Panc1 (cell line): ENCODE measurements around the gene STK17B. TPM values are rescaled to one million over a fixed set of nuclear protein-coding genes. Genes with fewer than 3 reads are reported as not detected.

Experiments
- ATAC-seq: fragments of 200-7000 bp; cut with Tn5 transposase; 2 replicates; pipeline ENCODE4 v1.9.1; 2020; ENCODE audit warnings: mild to moderate bottlenecking, moderate library complexity
- BruUV-seq: library from RNA; stranded (reverse); fragments of 400-500 nt; replicated peaks from 2 replicates; lab custom pipeline; 2021; lab: Mats Ljungman, UMichigan
- CTCF ChIA-PET: fragments of 300-600 bp; sonication (Branson Sonifier 250); formaldehyde crosslinking; loops from one replicate; lab custom pipeline; 2022; ENCODE audit warnings: antibody characterized with exemption; lab: Charles Lee
- POLR2A ChIA-PET: fragments of 300-600 bp; sonication (Branson Sonifier 250); formaldehyde crosslinking; loops from one replicate; lab custom pipeline; 2022; ENCODE audit warnings: antibody characterized with exemption; lab: Charles Lee
- DNase-seq: peaks from one replicate; pipeline ENCODE4 v3.0.0-alpha.2; 2010; ENCODE audit warnings: low read depth, low spot score
- H3K27ac ChIP-seq: 2 replicates; pipeline ENCODE4 v1.5.1; 2011; ENCODE audit warnings: mild to moderate bottlenecking, low read length, inconsistent platforms
- H3K27me3 ChIP-seq: fragments of 200-500 bp; sonication (Bioruptor generic); 2 replicates; pipeline ENCODE4 v1.6.0; 2014; ENCODE audit warnings: low read length, inconsistent platforms; ENCODE audit not compliant: control insufficient read depth, insufficient read depth
- H3K36me3 ChIP-seq: fragments of 200-500 bp; sonication (Bioruptor generic); 2 replicates; pipeline ENCODE4 v1.5.1; 2014; ENCODE audit warnings: inconsistent platforms, mild to moderate bottlenecking, low read length, moderate library complexity; ENCODE audit not compliant: control insufficient read depth, insufficient read depth
- H3K4me1 ChIP-seq: 2 replicates; pipeline ENCODE4 v1.5.1; 2011; ENCODE audit warnings: inconsistent platforms, mild to moderate bottlenecking, low read length, moderate library complexity; ENCODE audit not compliant: control insufficient read depth, insufficient read depth
- H3K4me3 ChIP-seq, 2 experiments: 2 replicates each; pipeline ENCODE4 v1.5.1; 2011 to 2012; ENCODE audit warnings: low read depth in 2 of 2, low read length in 2 of 2, mild to moderate bottlenecking in 2 of 2, inconsistent platforms in 1 of 2, moderate library complexity in 1 of 2
- H3K9me3 ChIP-seq: fragments of 200-500 bp; sonication (Bioruptor generic); 2 replicates; pipeline ENCODE4 v1.5.1; 2014; ENCODE audit warnings: low read depth, mild to moderate bottlenecking, inconsistent platforms, low read length, moderate library complexity; ENCODE audit not compliant: control insufficient read depth, insufficient read depth
- CTCF ChIP-seq: fragments of 450-650 bp; IDR thresholded peaks from 2 replicates; pipeline ENCODE4 v1.5.1; 2017; ENCODE audit warnings: mild to moderate bottlenecking
- POLR2AphosphoS5 ChIP-seq: IDR thresholded peaks from 2 replicates; pipeline ENCODE4 v1.6.1; 2012; ENCODE audit warnings: mild to moderate bottlenecking, low read depth, low read length, moderate library complexity
- SIN3A ChIP-seq: IDR thresholded peaks from 2 replicates; pipeline ENCODE4 v1.6.1; 2012; ENCODE audit warnings: low read depth, mild to moderate bottlenecking, low read length, moderate library complexity, borderline replicate concordance; ENCODE audit not compliant: insufficient read depth
- TCF7L2 ChIP-seq: IDR thresholded peaks from 2 replicates; pipeline ENCODE4 v1.6.1; 2011; ENCODE audit warnings: mild to moderate bottlenecking, low read depth, low read length, inconsistent platforms
- in situ Hi-C: cut with HindIII; loops from 2 replicates; pipeline ENCODE4 v1.10.0; 2016; ENCODE audit warnings: low sequenced_read_pairs, low pct_unique_long_range_greater_than_20kb
- intact Hi-C: fragments of 100-400 bp; cut with micrococcal nuclease; formaldehyde crosslinking; loops from one replicate; pipeline ENCODE4 v1.10.0; 2022; ENCODE audit not compliant: unreplicated experiment
- total RNA-seq: library from RNA; stranded (reverse); gene quantifications from one replicate; pipeline ENCODE4 v1.2.1, GENCODE V29; 2021; ENCODE audit not compliant: unreplicated experiment
- TF ChIP-seq, protein P1 (sequence below), 2 experiments: IDR thresholded peaks; 2 replicates each; pipeline ENCODE4 v1.6.1; 2011 to 2012; ENCODE audit warnings: low read depth in 2 of 2, control low read depth in 1 of 2, low read length in 1 of 2, mild to moderate bottlenecking in 1 of 2, moderate library complexity in 1 of 2; ENCODE audit not compliant: insufficient read depth in 1 of 2

The STK17B gene
- total RNA-seq, 1 experiment from 2014 or later, result 19.3 TPM

- ChIA-PET CTCF (interaction anchor here (0.7 kb wide), 1 partner anchor 669 kb away, joined by 3 read pairs; no protein-coding TSS in a partner anchor), POLR2A (no interaction called here)
- Histone ChIP-seq H3K36me3 (0 out of 2 replicates have a peak, but pooled peaks cover 2% of the 10 kb centered on the region), H3K4me1 (no peaks in the 10 kb centered on the region), H3K27ac (no peak overlapping the region), H3K4me3 (no peak overlapping the region), H3K9me3 (peaks cover 10% of the 10 kb centered on the region; the same call in 1 of the 2 replicates), H3K27me3 (no peaks in the 10 kb centered on the region)
- intact Hi-C loops, result loop anchor here (5.0 to 10.0 kb wide), 2 partner anchors 147 to 315 kb away; no protein-coding TSS in a partner anchor
- BruUV-seq, result no TSS peak
- TF ChIP-seq POLR2AphosphoS5, result no peak
- TF ChIP-seq SIN3A, result no peak
- TF ChIP-seq, protein P1, sequence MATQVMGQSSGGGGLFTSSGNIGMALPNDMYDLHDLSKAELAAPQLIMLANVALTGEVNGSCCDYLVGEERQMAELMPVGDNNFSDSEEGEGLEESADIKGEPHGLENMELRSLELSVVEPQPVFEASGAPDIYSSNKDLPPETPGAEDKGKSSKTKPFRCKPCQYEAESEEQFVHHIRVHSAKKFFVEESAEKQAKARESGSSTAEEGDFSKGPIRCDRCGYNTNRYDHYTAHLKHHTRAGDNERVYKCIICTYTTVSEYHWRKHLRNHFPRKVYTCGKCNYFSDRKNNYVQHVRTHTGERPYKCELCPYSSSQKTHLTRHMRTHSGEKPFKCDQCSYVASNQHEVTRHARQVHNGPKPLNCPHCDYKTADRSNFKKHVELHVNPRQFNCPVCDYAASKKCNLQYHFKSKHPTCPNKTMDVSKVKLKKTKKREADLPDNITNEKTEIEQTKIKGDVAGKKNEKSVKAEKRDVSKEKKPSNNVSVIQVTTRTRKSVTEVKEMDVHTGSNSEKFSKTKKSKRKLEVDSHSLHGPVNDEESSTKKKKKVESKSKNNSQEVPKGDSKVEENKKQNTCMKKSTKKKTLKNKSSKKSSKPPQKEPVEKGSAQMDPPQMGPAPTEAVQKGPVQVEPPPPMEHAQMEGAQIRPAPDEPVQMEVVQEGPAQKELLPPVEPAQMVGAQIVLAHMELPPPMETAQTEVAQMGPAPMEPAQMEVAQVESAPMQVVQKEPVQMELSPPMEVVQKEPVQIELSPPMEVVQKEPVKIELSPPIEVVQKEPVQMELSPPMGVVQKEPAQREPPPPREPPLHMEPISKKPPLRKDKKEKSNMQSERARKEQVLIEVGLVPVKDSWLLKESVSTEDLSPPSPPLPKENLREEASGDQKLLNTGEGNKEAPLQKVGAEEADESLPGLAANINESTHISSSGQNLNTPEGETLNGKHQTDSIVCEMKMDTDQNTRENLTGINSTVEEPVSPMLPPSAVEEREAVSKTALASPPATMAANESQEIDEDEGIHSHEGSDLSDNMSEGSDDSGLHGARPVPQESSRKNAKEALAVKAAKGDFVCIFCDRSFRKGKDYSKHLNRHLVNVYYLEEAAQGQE (IDR thresholded peaks at IDR 0.05; ENCODE audit: insufficient read depth in 1 of 2, low read depth in 2 of 2, low read length in 1 of 2), result no peak
- no peak for TF ChIP-seq TCF7L2
- no peak for TF ChIP-seq CTCF
- in situ Hi-C loops, result no loop called here
- ATAC-seq, result 0 out of 2 replicates have a peak, but pooled peaks have one; percentile 14
- DNase-seq, result no peak
Observed at GRCh38 chr2:196130039-196130825, 41.1 kb downstream of the STK17B start.

- ChIA-PET POLR2A (no interaction called here), CTCF (no interaction called here)
- Histone ChIP-seq H3K27ac (no peak overlapping the region), H3K9me3 (peaks cover 10% of the 10 kb centered on the region; the same call in 1 of the 2 replicates), H3K4me1 (no peaks in the 10 kb centered on the region), H3K36me3 (no peaks in the 10 kb centered on the region), H3K27me3 (no peaks in the 10 kb centered on the region), H3K4me3 (no peak overlapping the region)
- intact Hi-C loops, result no loop called here
- ATAC-seq (no peak), DNase-seq (no peak)
- in situ Hi-C loops, result no loop called here
- no TSS peak for BruUV-seq
- TF ChIP-seq POLR2AphosphoS5 (no peak), CTCF (no peak), SIN3A (no peak), TCF7L2 (no peak)
- TF ChIP-seq, protein P1 (IDR thresholded peaks at IDR 0.05; ENCODE audit: insufficient read depth in 1 of 2, low read depth in 2 of 2, low read length in 1 of 2), result no peak
Observed at GRCh38 chr2:196128749-196129148, 42.6 kb downstream of the STK17B start.
